WTC11 (cell line): Measurements from ENCODE around the gene WSB1. TPM values are rescaled to one million over a fixed set of nuclear protein-coding genes. Genes with fewer than 3 reads are reported as not detected.

Source experiments
- ATAC-seq: fragments of 200-7000 bp; cut with Tn5 transposase; 2 replicates; pipeline ENCODE4 v1.10.0; 2021; ENCODE audit warnings: mild to moderate bottlenecking, moderate library complexity
- CTCF ChIA-PET: fragments of 300-600 bp; sonication (Branson Sonifier 250); formaldehyde crosslinking; loops from one replicate; lab custom pipeline; 2021; ENCODE audit warnings: antibody characterized with exemption; lab: Charles Lee
- POLR2A ChIA-PET: fragments of 350-600 bp; sonication (Branson Sonifier 250); formaldehyde crosslinking; loops from one replicate; lab custom pipeline; 2021; ENCODE audit warnings: antibody characterized with exemption; lab: Charles Lee
- DNase-seq: peaks from one replicate; pipeline ENCODE4 v3.0.0; 2021; ENCODE audit warnings: low spot score
- H3K27ac Mint-ChIP-seq: 2 replicates; pipeline ENCODE4 v1.8.0; 2021; ENCODE audit warnings: mixed read lengths
- H3K27me3 Mint-ChIP-seq: 2 replicates; pipeline ENCODE4 v1.8.0; 2021; ENCODE audit warnings: low read depth, mild to moderate bottlenecking, moderate library complexity, mixed read lengths
- H3K36me3 Mint-ChIP-seq: 2 replicates; pipeline ENCODE4 v1.8.0; 2021; ENCODE audit warnings: mixed read lengths
- H3K4me1 Mint-ChIP-seq: 2 replicates; pipeline ENCODE4 v1.8.0; 2022; ENCODE audit warnings: mixed read lengths
- H3K4me3 Mint-ChIP-seq: 2 replicates; pipeline ENCODE4 v1.8.0; 2021; ENCODE audit warnings: mild to moderate bottlenecking, moderate library complexity, mixed read lengths
- H3K9me3 Mint-ChIP-seq: 2 replicates; pipeline ENCODE4 v1.8.0; 2021; ENCODE audit warnings: mixed read lengths
- CDX4 ChIP-seq: fragments of 250-450 bp; sonication (Bioruptor Pico); IDR thresholded peaks from 2 replicates; pipeline ENCODE4 v1.9.0; 2021; ENCODE audit warnings: moderate library complexity, mild to moderate bottlenecking, inconsistent platforms, borderline replicate concordance
- NR1H2 ChIP-seq: sonication (generic); formaldehyde crosslinking; IDR thresholded peaks from 2 replicates; pipeline ENCODE4 v1.9.0; 2021; ENCODE audit warnings: mild to moderate bottlenecking, moderate library complexity, missing genetic modification reagents
- SMAD3 ChIP-seq: sonication (generic); formaldehyde crosslinking; IDR thresholded peaks from 2 replicates; pipeline ENCODE4 v1.8.0; 2022; ENCODE audit warnings: missing genetic modification reagents, mild to moderate bottlenecking, borderline replicate concordance
- SMAD4 ChIP-seq: sonication (generic); formaldehyde crosslinking; IDR thresholded peaks from 2 replicates; pipeline ENCODE4 v1.8.0; 2022; ENCODE audit warnings: mild to moderate bottlenecking, missing genetic modification reagents
- TP53 ChIP-seq: sonication (generic); formaldehyde crosslinking; IDR thresholded peaks from 2 replicates; pipeline ENCODE4 v1.8.1; 2023; ENCODE audit warnings: mild to moderate bottlenecking, missing genetic modification reagents
- ZNF232 ChIP-seq: sonication (generic); formaldehyde crosslinking; IDR thresholded peaks from 2 replicates; pipeline ENCODE4 v1.8.0; 2022; ENCODE audit warnings: mild to moderate bottlenecking, missing genetic modification reagents
- ZNF263 ChIP-seq: sonication (generic); formaldehyde crosslinking; IDR thresholded peaks from 2 replicates; pipeline ENCODE4 v1.8.1; 2022; ENCODE audit warnings: low read depth, mild to moderate bottlenecking, moderate library complexity, missing genetic modification reagents
- ZNF281 ChIP-seq: sonication (generic); formaldehyde crosslinking; IDR thresholded peaks from 2 replicates; pipeline ENCODE4 v1.8.0; 2023; ENCODE audit warnings: mild to moderate bottlenecking, missing genetic modification reagents
- ZNF317 ChIP-seq: sonication (generic); formaldehyde crosslinking; IDR thresholded peaks from 2 replicates; pipeline ENCODE4 v1.8.1; 2023; ENCODE audit warnings: low read depth, mild to moderate bottlenecking, moderate library complexity, missing genetic modification reagents, borderline replicate concordance
- ZNF512 ChIP-seq: sonication (generic); formaldehyde crosslinking; IDR thresholded peaks from 2 replicates; pipeline ENCODE4 v1.8.1; 2022; ENCODE audit warnings: missing genetic modification reagents, borderline replicate concordance
- ZNF671 ChIP-seq: fragments of 250-450 bp; sonication (Bioruptor Pico); IDR thresholded peaks from 2 replicates; pipeline ENCODE4 v1.8.0; 2021; ENCODE audit warnings: mild to moderate bottlenecking
- total RNA-seq: library from RNA; stranded (reverse); gene quantifications from 3 replicates; pipeline ENCODE4 v1.2.3, GENCODE V29; 2021
- TF ChIP-seq, protein P1 (sequence below): sonication (generic); formaldehyde crosslinking; IDR thresholded peaks from 2 replicates; pipeline ENCODE4 v1.8.0; 2023; ENCODE audit warnings: missing genetic modification reagents
- TF ChIP-seq, protein P2 (sequence below): sonication (generic); formaldehyde crosslinking; IDR thresholded peaks from 2 replicates; pipeline ENCODE4 v1.8.1; 2023; ENCODE audit warnings: mild to moderate bottlenecking, missing genetic modification reagents, moderate library complexity
- TF ChIP-seq, protein P3 (sequence below): fragments of 250-450 bp; sonication (Bioruptor Pico); IDR thresholded peaks from 2 replicates; pipeline ENCODE4 v1.9.0; 2021; ENCODE audit warnings: mild to moderate bottlenecking
- TF ChIP-seq, protein P4 (sequence below): sonication (generic); formaldehyde crosslinking; IDR thresholded peaks from 2 replicates; pipeline ENCODE4 v1.8.1; 2022; ENCODE audit warnings: low read depth, missing genetic modification reagents, borderline replicate concordance

The WSB1 gene
- total RNA-seq, 1 experiment from 2014 or later = 167 TPM

- TF ChIP-seq ZNF317 (no peak), NR1H2 (CRISPR knock-in tag) (no peak), ZNF232 (CRISPR knock-in tag) (no peak), ZNF671 (CRISPR knock-in tag) (no peak)
- TF ChIP-seq, all 79 proteins: peak for 0
Measured at GRCh38 chr17:27264068-27264812, 29.7 kb upstream of the WSB1 start (continued).

DNA sequence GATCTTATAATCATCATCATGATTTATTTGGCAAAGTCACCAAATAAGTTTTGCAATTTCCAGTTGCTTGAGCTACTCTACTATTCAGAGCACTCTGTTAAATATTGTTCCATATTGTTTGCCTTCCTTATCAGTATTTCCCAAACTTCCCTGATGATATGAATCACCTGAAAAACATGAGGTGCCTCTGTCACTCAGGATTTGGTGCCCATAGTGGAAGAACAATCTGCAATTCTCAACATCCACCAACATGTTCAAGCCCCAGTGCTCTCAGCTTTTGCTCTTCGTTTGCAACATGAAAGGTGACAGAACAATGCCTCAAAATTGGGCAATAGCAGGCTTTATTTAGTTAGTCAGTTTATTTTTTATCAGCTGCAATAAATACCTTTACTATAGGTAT lies 28.6 kb upstream of the WSB1 start:
- H3K4me1 Mint-ChIP-seq = peaks cover 10% of the 10 kb centered on the region
- ChIA-PET CTCF (no interaction called here), POLR2A (no interaction called here)
- no peak for TF ChIP-seq SMAD3 (CRISPR knock-in tag)
- no peak for TF ChIP-seq ZNF281
- TF ChIP-seq ZNF512 (CRISPR knock-in tag) = no peak
- TF ChIP-seq ZNF317 = no peak
- no peak for TF ChIP-seq CDX4 (CRISPR knock-in tag)
- TF ChIP-seq, protein P1, sequence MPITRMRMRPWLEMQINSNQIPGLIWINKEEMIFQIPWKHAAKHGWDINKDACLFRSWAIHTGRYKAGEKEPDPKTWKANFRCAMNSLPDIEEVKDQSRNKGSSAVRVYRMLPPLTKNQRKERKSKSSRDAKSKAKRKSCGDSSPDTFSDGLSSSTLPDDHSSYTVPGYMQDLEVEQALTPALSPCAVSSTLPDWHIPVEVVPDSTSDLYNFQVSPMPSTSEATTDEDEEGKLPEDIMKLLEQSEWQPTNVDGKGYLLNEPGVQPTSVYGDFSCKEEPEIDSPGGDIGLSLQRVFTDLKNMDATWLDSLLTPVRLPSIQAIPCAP (CRISPR knock-in tag) = no peak
- TF ChIP-seq, protein P2, sequence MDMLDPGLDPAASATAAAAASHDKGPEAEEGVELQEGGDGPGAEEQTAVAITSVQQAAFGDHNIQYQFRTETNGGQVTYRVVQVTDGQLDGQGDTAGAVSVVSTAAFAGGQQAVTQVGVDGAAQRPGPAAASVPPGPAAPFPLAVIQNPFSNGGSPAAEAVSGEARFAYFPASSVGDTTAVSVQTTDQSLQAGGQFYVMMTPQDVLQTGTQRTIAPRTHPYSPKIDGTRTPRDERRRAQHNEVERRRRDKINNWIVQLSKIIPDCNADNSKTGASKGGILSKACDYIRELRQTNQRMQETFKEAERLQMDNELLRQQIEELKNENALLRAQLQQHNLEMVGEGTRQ (CRISPR knock-in tag) = no peak
- TF ChIP-seq, protein P3, sequence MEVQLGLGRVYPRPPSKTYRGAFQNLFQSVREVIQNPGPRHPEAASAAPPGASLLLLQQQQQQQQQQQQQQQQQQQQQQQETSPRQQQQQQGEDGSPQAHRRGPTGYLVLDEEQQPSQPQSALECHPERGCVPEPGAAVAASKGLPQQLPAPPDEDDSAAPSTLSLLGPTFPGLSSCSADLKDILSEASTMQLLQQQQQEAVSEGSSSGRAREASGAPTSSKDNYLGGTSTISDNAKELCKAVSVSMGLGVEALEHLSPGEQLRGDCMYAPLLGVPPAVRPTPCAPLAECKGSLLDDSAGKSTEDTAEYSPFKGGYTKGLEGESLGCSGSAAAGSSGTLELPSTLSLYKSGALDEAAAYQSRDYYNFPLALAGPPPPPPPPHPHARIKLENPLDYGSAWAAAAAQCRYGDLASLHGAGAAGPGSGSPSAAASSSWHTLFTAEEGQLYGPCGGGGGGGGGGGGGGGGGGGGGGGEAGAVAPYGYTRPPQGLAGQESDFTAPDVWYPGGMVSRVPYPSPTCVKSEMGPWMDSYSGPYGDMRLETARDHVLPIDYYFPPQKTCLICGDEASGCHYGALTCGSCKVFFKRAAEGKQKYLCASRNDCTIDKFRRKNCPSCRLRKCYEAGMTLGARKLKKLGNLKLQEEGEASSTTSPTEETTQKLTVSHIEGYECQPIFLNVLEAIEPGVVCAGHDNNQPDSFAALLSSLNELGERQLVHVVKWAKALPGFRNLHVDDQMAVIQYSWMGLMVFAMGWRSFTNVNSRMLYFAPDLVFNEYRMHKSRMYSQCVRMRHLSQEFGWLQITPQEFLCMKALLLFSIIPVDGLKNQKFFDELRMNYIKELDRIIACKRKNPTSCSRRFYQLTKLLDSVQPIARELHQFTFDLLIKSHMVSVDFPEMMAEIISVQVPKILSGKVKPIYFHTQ (CRISPR knock-in tag) = no peak
- no peak for TF ChIP-seq SMAD4 (CRISPR knock-in tag)
- TF ChIP-seq, protein P4, sequence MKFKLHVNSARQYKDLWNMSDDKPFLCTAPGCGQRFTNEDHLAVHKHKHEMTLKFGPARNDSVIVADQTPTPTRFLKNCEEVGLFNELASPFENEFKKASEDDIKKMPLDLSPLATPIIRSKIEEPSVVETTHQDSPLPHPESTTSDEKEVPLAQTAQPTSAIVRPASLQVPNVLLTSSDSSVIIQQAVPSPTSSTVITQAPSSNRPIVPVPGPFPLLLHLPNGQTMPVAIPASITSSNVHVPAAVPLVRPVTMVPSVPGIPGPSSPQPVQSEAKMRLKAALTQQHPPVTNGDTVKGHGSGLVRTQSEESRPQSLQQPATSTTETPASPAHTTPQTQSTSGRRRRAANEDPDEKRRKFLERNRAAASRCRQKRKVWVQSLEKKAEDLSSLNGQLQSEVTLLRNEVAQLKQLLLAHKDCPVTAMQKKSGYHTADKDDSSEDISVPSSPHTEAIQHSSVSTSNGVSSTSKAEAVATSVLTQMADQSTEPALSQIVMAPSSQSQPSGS = no peak
- no peak for TF ChIP-seq TP53 (CRISPR knock-in tag)
- no peak for TF ChIP-seq ZNF263 (CRISPR knock-in tag)
- peaks cover 3% of the 10 kb centered on the region; the same call in 1 of the 2 replicates for H3K27me3 Mint-ChIP-seq
- H3K36me3 Mint-ChIP-seq = no peaks in the 10 kb centered on the region
- H3K4me3 Mint-ChIP-seq = no peak overlapping the region
- ATAC-seq (no peak), DNase-seq (no peak)
- no peaks in the 10 kb centered on the region for H3K9me3 Mint-ChIP-seq
- H3K27ac Mint-ChIP-seq = no peak overlapping the region
